Mammary epithelial cell (primary cell): Measurements from ENCODE around the gene GID8.

Source experiments
- CTCF ChIP-seq, 2 donors: IDR thresholded peaks in 1 of 2; conservative IDR thresholded peaks in 1 of 2; 2 replicates each; pipeline ENCODE4 v1.5.1; 2011 to 2012; ENCODE audit warnings: inconsistent platforms in 2 of 2, low read length in 2 of 2, mild to moderate bottlenecking in 2 of 2, control low read depth in 1 of 2, low read depth in 1 of 2; ENCODE audit not compliant: insufficient read depth in 1 of 2; ENCODE audit errors: extremely low read depth in 1 of 2
- EZH2 ChIP-seq: IDR thresholded peaks from 2 replicates; pipeline ENCODE4 v1.6.1; 2012; ENCODE audit warnings: low read length, inconsistent platforms, borderline replicate concordance

- TF ChIP-seq CTCF (conservative IDR thresholded peaks at IDR 0.05 in 1 of 2, IDR thresholded peaks at IDR 0.05 in 1 of 2; ENCODE audit: extremely low read depth in 1 of 2, insufficient read depth in 1 of 2, low read depth in 1 of 2, low read length in 2 of 2) (no peak), EZH2 (no peak)
Measured at GRCh38 chr20:62898970-62899632, 38.8 kb upstream of the GID8 start.
